ENCODE data around the gene SPATA3. TPM values are rescaled to one million over a fixed set of nuclear protein-coding genes. Genes with fewer than 3 reads are reported as not detected.

The SPATA3 gene
- total and polyA plus RNA-seq, 2 experiments from 2014 or later, result not detected

- H3K79me2 ChIP-seq (replicated peaks; ENCODE audit: insufficient read depth), result no peaks in the 10 kb centered on the region
- peak overlapping the region; percentile 79 for H2AFZ ChIP-seq
- H3K4me2 ChIP-seq, result peak overlapping the region; percentile 69
These were observed 38.8 kb upstream of the SPATA3 start for GRCh38 chr2:230956827-230957755.

GRCh38 chr2:230957756-230958391, 38.0 kb upstream of the SPATA3 start:
- Histone ChIP-seq H3K27ac (ENCODE audit: low read depth) (no peak overlapping the region), H3K27me3 (ENCODE audit: insufficient read depth) (peaks cover 20% of the 10 kb centered on the region), H3K4me2 (peak overlapping the region; percentile 69), H4K20me1 (replicated peaks; ENCODE audit: insufficient read depth) (no peaks in the 10 kb centered on the region), H3K79me2 (replicated peaks; ENCODE audit: insufficient read depth) (no peaks in the 10 kb centered on the region), H3K4me3 (peak overlapping the region; percentile 46), H3K4me1 (ENCODE audit: insufficient read depth) (no peaks in the 10 kb centered on the region; the same call in 1 of the 2 replicates), H3F3A (replicated peaks; ENCODE audit: low read depth) (no peaks in the 10 kb centered on the region), H3K9me2 (ENCODE audit: insufficient read depth) (no peaks in the 10 kb centered on the region), H3K36me3 (ENCODE audit: insufficient read depth) (no peaks in the 10 kb centered on the region), H2AFZ (peak overlapping the region; percentile 79; the same call in 1 of the 2 replicates)
- Mint-ChIP-seq H3K27ac (no peak overlapping the region), H3K27me3 (ENCODE audit: insufficient read depth, low read depth, poor library complexity) (peaks cover 21% of the 10 kb centered on the region), H3K4me1 (peaks cover 10% of the 10 kb centered on the region), H3K36me3 (ENCODE audit: low read depth) (no peaks in the 10 kb centered on the region; the same call in 2 of the 3 replicates), H3K9me3 (no peaks in the 10 kb centered on the region; the same call in 1 of the 3 replicates), H3K4me3 (peak overlapping the region; percentile 73)
- no peak for TF ChIP-seq ZNF331 (CRISPR knock-in tag; IDR thresholded peaks at IDR 0.05; ENCODE audit: low read depth)
- no peak for TF ChIP-seq ZNF462 (CRISPR knock-in tag; IDR thresholded peaks at IDR 0.05)
- ATAC-seq (no peak), DNase-seq (ENCODE audit: low spot score) (no peak)

More at GRCh38 chr2:230956827-230957755, 38.8 kb upstream of the SPATA3 start:
- H3K4me1 Mint-ChIP-seq, result peaks cover 10% of the 10 kb centered on the region
- H3K27me3 Mint-ChIP-seq (ENCODE audit: insufficient read depth, low read depth, poor library complexity), result peaks cover 21% of the 10 kb centered on the region
- peak; percentile 91 for ATAC-seq
- no peaks in the 10 kb centered on the region; the same call in 1 of the 3 replicates for H3K9me3 Mint-ChIP-seq
- no peak for TF ChIP-seq ZNF114 (CRISPR knock-in tag; IDR thresholded peaks at IDR 0.05)
- peak; percentile 15 for TF ChIP-seq EZH2 (IDR thresholded peaks at IDR 0.05; ENCODE audit: low read depth, unreplicated experiment)
- no peak overlapping the region for H3K27ac ChIP-seq (ENCODE audit: low read depth)
- H3K36me3 Mint-ChIP-seq (ENCODE audit: low read depth), result no peaks in the 10 kb centered on the region; the same call in 2 of the 3 replicates
- H3K9me2 ChIP-seq (ENCODE audit: insufficient read depth), result no peaks in the 10 kb centered on the region
- no peaks in the 10 kb centered on the region; the same call in 1 of the 2 replicates for H3K4me1 ChIP-seq (ENCODE audit: insufficient read depth)
- no peaks in the 10 kb centered on the region for H3K36me3 ChIP-seq (ENCODE audit: insufficient read depth)
- no peaks in the 10 kb centered on the region for H4K20me1 ChIP-seq (replicated peaks; ENCODE audit: insufficient read depth)
- H3K4me3 Mint-ChIP-seq, result peak overlapping the region; percentile 73
- H3F3A ChIP-seq (replicated peaks; ENCODE audit: low read depth), result no peaks in the 10 kb centered on the region
- peak; percentile 72 for DNase-seq (ENCODE audit: low spot score)
- H3K27ac Mint-ChIP-seq, result no peak overlapping the region
- H3K27me3 ChIP-seq (ENCODE audit: insufficient read depth), result peaks cover 20% of the 10 kb centered on the region
- peak overlapping the region; percentile 46 for H3K4me3 ChIP-seq
